ENCODE data around the gene SPPL3.

SPPL3 gene

GRCh38 chr12:120775862-120776552 is 128.2 kb downstream of the SPPL3 start:
- no peak for DNase-seq (ENCODE audit: low spot score)

- DNase-seq (ENCODE audit: low spot score) = no peak
These were observed 129.8 kb downstream of the SPPL3 start for GRCh38 chr12:120774169-120774916.

GRCh38 chr12:120771097-120771496 is 133.1 kb downstream of the SPPL3 start:
- no peak for DNase-seq (ENCODE audit: low spot score)

- DNase-seq (ENCODE audit: low spot score) = no peak
These were observed 136.8 kb downstream of the SPPL3 start for GRCh38 chr12:120767071-120768024.

- no peak for DNase-seq (ENCODE audit: low spot score)
These were observed 137.6 kb downstream of the SPPL3 start for GRCh38 chr12:120766566-120766965.

- DNase-seq (ENCODE audit: low spot score) = no peak
These were observed 139.3 kb downstream of the SPPL3 start for GRCh38 chr12:120764816-120765215.

GRCh38 chr12:120763250-120763649 is 140.9 kb downstream of the SPPL3 start:
- no peak for DNase-seq (ENCODE audit: low spot score)

GRCh38 chr12:120762086-120762485 is 142.1 kb downstream of the SPPL3 start:
- DNase-seq (ENCODE audit: low spot score) = no peak

- no peak for DNase-seq (ENCODE audit: low spot score)
These were observed 142.6 kb downstream of the SPPL3 start for GRCh38 chr12:120761519-120761934.

- DNase-seq (ENCODE audit: low spot score) = no peak
These were observed 143.6 kb downstream of the SPPL3 start for GRCh38 chr12:120760349-120761254.

GRCh38 chr12:120759591-120760348 is 144.4 kb downstream of the SPPL3 start:
- no peak for DNase-seq (ENCODE audit: low spot score)

- no peak for DNase-seq (ENCODE audit: low spot score)
These were observed 145.2 kb downstream of the SPPL3 start for GRCh38 chr12:120758798-120759590.

GRCh38 chr12:120757949-120758348 is 146.2 kb downstream of the SPPL3 start:
- no peak for DNase-seq (ENCODE audit: low spot score)

GRCh38 chr12:120757226-120757742 is 146.9 kb downstream of the SPPL3 start:
- DNase-seq (ENCODE audit: low spot score) = no peak

- no peak for DNase-seq (ENCODE audit: low spot score)
These were observed 148.9 kb downstream of the SPPL3 start for GRCh38 chr12:120755269-120755668.

- no peak for DNase-seq (ENCODE audit: low spot score)
These were observed 149.4 kb downstream of the SPPL3 start for GRCh38 chr12:120754792-120755191.

GRCh38 chr12:120751389-120751788 is 152.8 kb downstream of the SPPL3 start:
- no peak for DNase-seq (ENCODE audit: low spot score)

GRCh38 chr12:120750806-120751205 is 153.4 kb downstream of the SPPL3 start:
- DNase-seq (ENCODE audit: low spot score) = no peak

GRCh38 chr12:120749256-120749655 is 154.9 kb downstream of the SPPL3 start:
- no peak for DNase-seq (ENCODE audit: low spot score)

GRCh38 chr12:120748242-120748641 is 155.9 kb downstream of the SPPL3 start:
- DNase-seq (ENCODE audit: low spot score) = peak; percentile 26
